GM12864 (cell line): ENCODE results near the gene SHTN1.

ENCODE experiments used
- DNase-seq: peaks from one replicate; pipeline ENCODE4 v3.0.0-alpha.2; 2011; ENCODE audit warnings: low read depth
- H3K4me3 ChIP-seq: 2 replicates; pipeline ENCODE4 v1.5.1; 2011; ENCODE audit warnings: mild to moderate bottlenecking, low read depth, low read length, control low read depth
- TF ChIP-seq, protein P1 (sequence below): IDR thresholded peaks from 2 replicates; pipeline ENCODE4 v1.5.1; 2011; ENCODE audit warnings: low read depth, mild to moderate bottlenecking, moderate library complexity, low read length, control low read depth, inconsistent platforms; ENCODE audit errors: missing control alignments

SHTN1 gene

DNA sequence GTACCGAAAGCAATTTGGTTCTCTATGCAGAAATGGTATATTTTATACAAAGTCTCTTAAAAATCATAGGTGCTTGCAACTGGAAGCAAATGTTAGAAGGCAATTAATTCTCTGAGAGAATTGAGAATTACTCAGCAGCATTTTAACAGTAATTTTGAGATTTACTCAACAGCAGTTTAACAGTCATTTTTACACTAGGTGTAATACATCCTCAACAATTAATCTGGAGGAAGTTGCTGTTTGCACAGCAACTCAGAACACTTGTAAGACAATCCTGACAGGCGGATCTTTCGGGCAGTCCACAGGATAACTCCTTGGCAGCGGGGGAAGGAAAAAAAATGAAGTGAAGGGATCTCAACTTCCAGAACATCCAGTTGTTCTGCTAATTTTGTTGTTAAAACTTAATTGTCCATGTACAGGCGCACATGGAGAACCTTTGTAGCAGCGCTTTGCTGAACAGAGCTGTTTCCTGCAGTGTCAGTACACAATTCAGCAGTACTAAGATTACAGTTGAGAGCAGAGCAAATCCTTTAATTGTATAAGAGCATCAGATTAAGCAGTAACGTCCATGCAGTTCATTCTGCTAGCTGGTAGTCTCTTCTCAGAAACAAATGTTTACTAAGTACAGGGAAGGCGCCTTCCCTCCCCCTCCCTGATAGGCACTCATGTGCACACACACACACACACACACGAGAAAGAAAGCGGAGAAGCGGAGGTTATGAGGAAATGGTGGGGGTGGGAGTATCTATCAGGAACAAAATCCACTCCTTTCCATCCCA, 111.9 kb downstream of the SHTN1 start:
- TF ChIP-seq, protein P1, sequence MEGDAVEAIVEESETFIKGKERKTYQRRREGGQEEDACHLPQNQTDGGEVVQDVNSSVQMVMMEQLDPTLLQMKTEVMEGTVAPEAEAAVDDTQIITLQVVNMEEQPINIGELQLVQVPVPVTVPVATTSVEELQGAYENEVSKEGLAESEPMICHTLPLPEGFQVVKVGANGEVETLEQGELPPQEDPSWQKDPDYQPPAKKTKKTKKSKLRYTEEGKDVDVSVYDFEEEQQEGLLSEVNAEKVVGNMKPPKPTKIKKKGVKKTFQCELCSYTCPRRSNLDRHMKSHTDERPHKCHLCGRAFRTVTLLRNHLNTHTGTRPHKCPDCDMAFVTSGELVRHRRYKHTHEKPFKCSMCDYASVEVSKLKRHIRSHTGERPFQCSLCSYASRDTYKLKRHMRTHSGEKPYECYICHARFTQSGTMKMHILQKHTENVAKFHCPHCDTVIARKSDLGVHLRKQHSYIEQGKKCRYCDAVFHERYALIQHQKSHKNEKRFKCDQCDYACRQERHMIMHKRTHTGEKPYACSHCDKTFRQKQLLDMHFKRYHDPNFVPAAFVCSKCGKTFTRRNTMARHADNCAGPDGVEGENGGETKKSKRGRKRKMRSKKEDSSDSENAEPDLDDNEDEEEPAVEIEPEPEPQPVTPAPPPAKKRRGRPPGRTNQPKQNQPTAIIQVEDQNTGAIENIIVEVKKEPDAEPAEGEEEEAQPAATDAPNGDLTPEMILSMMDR = no peak
- H3K4me3 ChIP-seq = no peak overlapping the region
- DNase-seq = no peak

DNA sequence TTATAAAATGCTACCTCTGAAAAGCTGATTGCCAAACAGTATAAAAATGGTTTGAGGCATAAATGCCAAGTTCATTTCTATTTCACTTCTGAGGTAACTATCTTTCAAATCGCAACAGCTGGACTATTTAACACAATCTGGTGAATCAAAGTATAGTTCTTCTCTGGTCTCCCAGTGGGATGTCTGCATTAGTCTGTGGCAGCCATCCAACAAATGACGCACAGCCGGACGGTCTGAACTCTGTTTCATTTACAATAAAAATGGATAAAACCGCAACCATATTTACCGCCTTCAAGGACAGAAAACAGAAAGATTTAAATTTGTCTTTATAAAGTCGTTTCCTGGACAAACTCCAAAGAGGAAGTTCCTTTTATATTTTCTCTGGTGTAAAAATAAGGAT, 113.8 kb downstream of the SHTN1 start:
- DNase-seq = no peak
- TF ChIP-seq, protein P1 = no peak
- no peak overlapping the region for H3K4me3 ChIP-seq

DNA sequence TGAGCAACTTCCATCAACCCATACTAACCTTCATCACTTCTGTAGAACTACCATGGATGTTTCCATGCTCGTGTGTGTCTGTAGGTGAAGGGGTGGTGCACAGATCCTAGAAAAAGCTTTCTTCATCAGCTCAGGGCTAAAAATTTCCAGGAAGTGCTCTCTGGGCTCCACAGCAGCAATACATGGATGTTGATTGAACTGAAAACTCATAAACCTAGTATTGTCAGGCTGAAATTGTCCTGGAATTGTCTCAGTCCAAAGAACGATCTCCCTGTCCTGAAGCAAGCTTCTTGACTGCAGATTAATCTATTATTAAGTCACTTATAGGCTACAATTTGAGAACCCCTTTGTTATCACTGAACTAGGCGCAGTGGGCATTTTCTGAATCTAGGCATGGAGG, 115.9 kb downstream of the SHTN1 start:
- TF ChIP-seq, protein P1 = no peak
- DNase-seq = no peak
- H3K4me3 ChIP-seq = no peak overlapping the region

DNA sequence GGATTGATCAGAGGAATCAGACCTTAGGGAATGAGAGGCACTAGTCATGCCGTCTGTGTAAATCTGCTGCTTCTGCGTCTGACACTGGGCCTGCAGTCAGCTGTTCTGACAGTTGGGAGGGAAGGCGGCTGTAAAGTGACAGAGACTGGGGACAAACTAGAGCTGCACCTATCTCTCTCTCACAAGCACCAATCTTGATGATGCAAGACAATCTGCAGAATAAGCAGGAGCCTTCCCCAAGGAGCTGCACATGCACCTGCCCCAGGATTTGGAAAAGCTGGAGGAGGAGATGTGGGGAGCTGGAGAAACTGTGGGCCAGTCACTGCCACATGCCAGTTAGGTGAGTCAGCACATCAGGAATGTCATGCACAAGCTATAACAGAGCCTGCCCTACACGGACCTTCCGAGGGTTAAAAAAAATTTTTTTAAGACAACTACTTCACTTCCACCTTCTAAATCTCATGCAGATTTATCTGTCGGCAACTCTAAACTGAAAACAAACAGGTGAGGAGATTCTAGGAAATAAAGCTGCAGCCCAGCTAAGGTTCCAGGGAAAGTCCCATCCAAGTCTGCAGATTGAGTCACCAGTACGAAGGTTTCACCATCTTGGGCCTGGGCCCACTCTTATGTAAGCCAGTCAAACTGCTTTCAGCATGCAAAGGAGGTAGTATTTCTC, 116.5 kb downstream of the SHTN1 start:
- DNase-seq = no peak
- TF ChIP-seq, protein P1 = no peak
- H3K4me3 ChIP-seq = no peak overlapping the region

DNA sequence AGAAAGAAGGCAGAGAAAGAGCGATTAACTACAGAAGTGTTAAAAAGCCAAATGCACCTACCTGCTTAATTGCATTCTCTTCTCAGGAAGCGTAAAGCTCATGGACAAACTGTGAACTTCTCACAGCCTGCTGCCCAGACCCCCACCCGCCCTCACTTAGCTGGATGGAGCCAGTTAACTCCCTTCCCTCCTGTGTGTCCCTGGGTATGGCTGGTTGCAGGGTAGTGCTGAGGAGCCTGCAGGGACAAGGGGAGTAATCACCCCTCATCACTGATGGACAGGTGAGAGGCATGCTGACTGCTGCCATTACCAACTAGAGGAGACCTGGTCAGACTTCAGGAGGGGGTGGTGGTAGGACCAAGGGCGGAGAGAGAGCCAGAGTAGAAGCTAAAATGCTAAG, 118.2 kb downstream of the SHTN1 start:
- TF ChIP-seq, protein P1 = no peak
- no peak overlapping the region for H3K4me3 ChIP-seq
- DNase-seq = no peak

DNA sequence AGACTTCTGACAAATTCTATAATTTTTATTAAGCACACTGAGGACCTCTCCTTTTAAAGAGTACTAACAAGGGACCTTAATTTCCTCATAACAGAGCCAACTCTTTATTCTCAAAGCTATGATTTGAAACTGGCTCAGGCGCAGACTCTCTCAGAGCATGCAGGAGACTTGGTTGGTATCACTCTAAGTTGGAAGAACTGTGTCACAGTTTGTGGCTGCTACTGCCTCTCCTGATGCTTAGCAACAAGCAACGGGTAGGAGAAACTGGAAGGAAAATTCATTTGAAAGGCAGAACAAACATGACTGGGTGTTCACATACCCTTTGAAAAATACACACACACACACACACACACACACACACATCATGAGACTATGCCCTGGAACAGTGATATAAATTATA, 122.3 kb downstream of the SHTN1 start:
- no peak for DNase-seq
- no peak overlapping the region for H3K4me3 ChIP-seq
- TF ChIP-seq, protein P1 = no peak
